Cerebellar nuclear complex (tissue), 1 donor: Measurements from ENCODE around the gene EFNA5.

Source experiments
- DNase-seq, 2 experiments: peaks; one replicate each; lab custom pipeline; 2025; lab: John Stamatoyannopoulos, UW

EFNA5 gene

GRCh38 chr5:107484281-107484680 is 186.5 kb downstream of the EFNA5 start:
- DNase-seq, result no peak

GRCh38 chr5:107483231-107484024 is 187.3 kb downstream of the EFNA5 start:
- DNase-seq, result no peak

GRCh38 chr5:107478068-107478641 is 192.6 kb downstream of the EFNA5 start:
- no peak for DNase-seq

- no peak for DNase-seq
Observed at GRCh38 chr5:107477492-107477891, 193.2 kb downstream of the EFNA5 start.

- DNase-seq, result no peak
Observed at GRCh38 chr5:107476783-107477182, 194.0 kb downstream of the EFNA5 start.

- DNase-seq, result no peak
Observed at GRCh38 chr5:107474716-107475489, 195.8 kb downstream of the EFNA5 start.

GRCh38 chr5:107474361-107474715 is 196.4 kb downstream of the EFNA5 start:
- DNase-seq, result no peak

- DNase-seq, result no peak
Observed at GRCh38 chr5:107472620-107473064, 198.1 kb downstream of the EFNA5 start.

GRCh38 chr5:107470295-107470582 is 200.5 kb downstream of the EFNA5 start:
- no peak for DNase-seq

GRCh38 chr5:107469485-107470294 is 201.0 kb downstream of the EFNA5 start:
- DNase-seq, result no peak

- DNase-seq, result no peak
Observed at GRCh38 chr5:107469064-107469463, 201.7 kb downstream of the EFNA5 start.

GRCh38 chr5:107468276-107468675 is 202.5 kb downstream of the EFNA5 start:
- DNase-seq, result no peak

GRCh38 chr5:107467137-107467932 is 203.4 kb downstream of the EFNA5 start:
- no peak for DNase-seq

- no peak for DNase-seq
Observed at GRCh38 chr5:107466233-107466769, 204.4 kb downstream of the EFNA5 start.

GRCh38 chr5:107464876-107465275 is 205.9 kb downstream of the EFNA5 start:
- no peak for DNase-seq

GRCh38 chr5:107464416-107464815 is 206.3 kb downstream of the EFNA5 start:
- DNase-seq, result no peak

- DNase-seq, result no peak
Observed at GRCh38 chr5:107463731-107464130, 207.0 kb downstream of the EFNA5 start.

GRCh38 chr5:107461770-107462169 is 209.0 kb downstream of the EFNA5 start:
- no peak for DNase-seq

- DNase-seq, result no peak
Observed at GRCh38 chr5:107460789-107461188, 209.9 kb downstream of the EFNA5 start.

- no peak for DNase-seq
Observed at GRCh38 chr5:107459605-107460004, 211.1 kb downstream of the EFNA5 start.

- no peak for DNase-seq
Observed at GRCh38 chr5:107458322-107458721, 212.4 kb downstream of the EFNA5 start.
